AG04450 (cell line): Measurements from ENCODE around the gene FCHSD2. TPM values are rescaled to one million over a fixed set of nuclear protein-coding genes. Genes with fewer than 3 reads are reported as not detected.

ENCODE experiments used
- CTCF ChIA-PET: fragments of 300-600, 350-600 bp; formaldehyde crosslinking; extraction: SDS; loops from one replicate; lab custom pipeline; 2022; ENCODE audit warnings: antibody characterized with exemption, inconsistent platforms; lab: Charles Lee
- POLR2A ChIA-PET: fragments of 350-600 bp; formaldehyde crosslinking; extraction: SDS; loops from one replicate; lab custom pipeline; 2021; ENCODE audit warnings: antibody characterized with exemption, inconsistent platforms; lab: Yijun Ruan, JAX
- DNase-seq: peaks from one replicate; pipeline ENCODE4 v3.0.0-alpha.2; 2011; ENCODE audit warnings: low read depth, low spot score
- H3K27ac ChIP-seq: one replicate; pipeline ENCODE4 v1.5.1; 2012; ENCODE audit warnings: low read depth, low read length, control low read depth
- H3K27me3 ChIP-seq: one replicate; pipeline ENCODE4 v1.6.0; 2012; ENCODE audit warnings: low read length; ENCODE audit not compliant: control insufficient read depth, insufficient read depth
- H3K4me3 ChIP-seq: 2 replicates; pipeline ENCODE4 v1.5.1; 2011; ENCODE audit warnings: mild to moderate bottlenecking, low read depth, low read length, control low read depth
- H3K9me3 ChIP-seq: 2 replicates; pipeline ENCODE4 v1.5.1; 2012; ENCODE audit warnings: low read length; ENCODE audit not compliant: control insufficient read depth, insufficient read depth
- polyA plus RNA-seq: library from polyadenylated mRNA; depleted of rRNA; stranded (reverse); fragments of >200 nt; gene quantifications from 2 replicates; pipeline ENCODE4 v1.2.3, GENCODE V29; 2011
- TF ChIP-seq, protein P1 (sequence below): IDR thresholded peaks from 2 replicates; pipeline ENCODE4 v1.5.1; 2011; ENCODE audit warnings: low read depth, low read length, control low read depth, inconsistent platforms

FCHSD2 gene
- polyA plus RNA-seq, 1 experiment: 24.7 TPM

DNA sequence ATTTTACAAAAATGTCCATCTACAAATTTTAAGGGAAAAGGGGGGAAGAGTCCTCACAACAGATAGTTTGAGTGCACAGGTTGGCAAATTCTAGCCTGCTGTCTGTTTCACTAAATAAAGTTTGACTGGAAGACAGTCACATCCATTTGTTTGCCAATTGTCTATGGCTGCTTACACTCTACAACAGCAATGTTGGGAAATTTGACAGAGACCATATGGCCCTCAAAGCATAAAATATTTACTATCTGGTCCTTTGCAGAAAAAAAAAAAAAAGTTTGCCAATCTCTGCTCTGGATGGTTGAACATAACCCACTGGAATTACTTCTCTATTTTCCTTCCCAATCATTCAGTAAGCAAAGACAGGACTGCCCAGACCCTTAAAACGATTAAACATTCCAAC is 88.2 kb downstream of the FCHSD2 start:
- Histone ChIP-seq H3K27ac (no peak overlapping the region), H3K4me3 (no peak overlapping the region), H3K9me3 (no peaks in the 10 kb centered on the region), H3K27me3 (no peaks in the 10 kb centered on the region)
- no peak for DNase-seq
- TF ChIP-seq, protein P1, sequence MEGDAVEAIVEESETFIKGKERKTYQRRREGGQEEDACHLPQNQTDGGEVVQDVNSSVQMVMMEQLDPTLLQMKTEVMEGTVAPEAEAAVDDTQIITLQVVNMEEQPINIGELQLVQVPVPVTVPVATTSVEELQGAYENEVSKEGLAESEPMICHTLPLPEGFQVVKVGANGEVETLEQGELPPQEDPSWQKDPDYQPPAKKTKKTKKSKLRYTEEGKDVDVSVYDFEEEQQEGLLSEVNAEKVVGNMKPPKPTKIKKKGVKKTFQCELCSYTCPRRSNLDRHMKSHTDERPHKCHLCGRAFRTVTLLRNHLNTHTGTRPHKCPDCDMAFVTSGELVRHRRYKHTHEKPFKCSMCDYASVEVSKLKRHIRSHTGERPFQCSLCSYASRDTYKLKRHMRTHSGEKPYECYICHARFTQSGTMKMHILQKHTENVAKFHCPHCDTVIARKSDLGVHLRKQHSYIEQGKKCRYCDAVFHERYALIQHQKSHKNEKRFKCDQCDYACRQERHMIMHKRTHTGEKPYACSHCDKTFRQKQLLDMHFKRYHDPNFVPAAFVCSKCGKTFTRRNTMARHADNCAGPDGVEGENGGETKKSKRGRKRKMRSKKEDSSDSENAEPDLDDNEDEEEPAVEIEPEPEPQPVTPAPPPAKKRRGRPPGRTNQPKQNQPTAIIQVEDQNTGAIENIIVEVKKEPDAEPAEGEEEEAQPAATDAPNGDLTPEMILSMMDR: no peak
- CTCF ChIA-PET: no interaction called here
- POLR2A ChIA-PET: no interaction called here

DNA sequence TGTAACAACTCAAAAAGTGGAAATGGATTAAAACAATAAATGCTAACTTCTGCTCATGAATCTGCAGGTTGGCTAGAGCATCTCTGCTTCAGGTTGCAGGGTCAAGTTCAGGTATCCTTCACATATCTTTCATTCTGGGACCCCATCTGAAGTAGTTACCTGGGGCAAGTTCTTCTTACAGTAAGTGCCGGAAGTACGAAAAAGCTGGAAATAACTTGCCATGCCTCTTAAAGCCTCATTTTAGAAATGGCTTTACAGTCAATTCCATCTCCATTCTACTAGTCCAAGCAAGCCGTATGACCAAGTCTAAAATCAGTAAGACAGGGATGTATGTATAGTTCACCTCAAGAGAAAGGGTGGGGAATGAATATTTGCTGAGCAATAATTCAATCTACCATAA is 93.7 kb downstream of the FCHSD2 start:
- TF ChIP-seq, protein P1: no peak
- ChIA-PET POLR2A (no interaction called here), CTCF (interaction anchor here (1.0 to 1.7 kb wide), 2 partner anchors 94 to 303 kb away, joined by 4 to 7 read pairs; no protein-coding TSS in a partner anchor)
- H3K4me3 ChIP-seq: no peak overlapping the region
- H3K27ac ChIP-seq: no peak overlapping the region
- no peak for DNase-seq
- no peaks in the 10 kb centered on the region for H3K9me3 ChIP-seq
- no peaks in the 10 kb centered on the region for H3K27me3 ChIP-seq

DNA sequence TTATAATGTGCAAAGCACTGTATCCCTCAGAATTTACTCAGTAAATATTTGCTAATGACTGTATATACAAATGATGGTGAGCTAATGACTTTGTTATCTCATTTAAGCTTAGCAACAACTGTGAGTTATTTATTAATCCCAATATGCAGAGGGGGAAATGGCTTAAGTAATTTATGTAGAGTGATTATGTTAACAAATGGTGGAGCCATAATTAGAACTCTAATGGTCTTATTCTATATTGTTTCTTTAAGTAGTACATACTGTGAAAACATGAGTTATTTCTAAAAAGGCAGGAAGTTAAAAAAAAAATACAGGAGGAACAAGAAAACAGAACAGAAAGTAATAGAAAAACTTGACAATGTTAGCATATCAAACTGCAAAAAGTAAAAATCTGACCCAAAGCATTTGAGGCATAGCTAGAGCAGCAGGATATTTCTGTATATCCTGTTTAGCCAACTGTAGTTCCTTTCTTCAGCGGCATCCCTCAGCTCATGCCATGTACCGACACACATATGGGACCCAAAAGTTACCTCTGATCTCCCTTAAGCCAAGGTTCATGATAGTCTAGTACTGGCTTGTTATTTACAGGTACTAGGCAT is 94.2 kb downstream of the FCHSD2 start:
- ChIA-PET CTCF (interaction anchor here (1.0 to 1.7 kb wide), 2 partner anchors 95 to 303 kb away, joined by 4 to 7 read pairs; no protein-coding TSS in a partner anchor), POLR2A (no interaction called here)
- H3K4me3 ChIP-seq: no peak overlapping the region
- no peak overlapping the region for H3K27ac ChIP-seq
- TF ChIP-seq, protein P1: no peak
- no peaks in the 10 kb centered on the region for H3K27me3 ChIP-seq
- DNase-seq: no peak
- no peaks in the 10 kb centered on the region for H3K9me3 ChIP-seq

DNA sequence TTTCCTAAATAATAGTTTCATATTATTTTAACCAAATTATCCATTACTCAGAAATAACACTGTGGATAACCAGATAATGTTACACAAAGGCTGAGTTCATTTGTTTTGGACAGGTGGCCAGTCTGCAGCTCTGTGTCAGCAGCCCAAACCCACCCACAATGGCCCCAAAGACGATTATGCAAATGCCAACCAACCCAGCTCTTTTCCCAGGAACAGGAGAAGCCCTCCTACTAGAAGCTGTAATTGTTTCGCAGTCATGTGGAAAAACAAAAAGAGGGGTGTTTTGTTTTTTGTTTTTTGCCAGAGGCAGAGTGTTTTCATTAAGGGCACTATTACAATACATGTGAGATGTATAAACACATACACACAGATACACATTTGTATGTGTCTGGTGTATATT is 102.1 kb downstream of the FCHSD2 start:
- TF ChIP-seq, protein P1: no peak
- no peak overlapping the region for H3K27ac ChIP-seq
- POLR2A ChIA-PET: no interaction called here
- DNase-seq: no peak
- H3K9me3 ChIP-seq: no peaks in the 10 kb centered on the region
- no peaks in the 10 kb centered on the region for H3K27me3 ChIP-seq
- CTCF ChIA-PET: no interaction called here
- no peak overlapping the region for H3K4me3 ChIP-seq

DNA sequence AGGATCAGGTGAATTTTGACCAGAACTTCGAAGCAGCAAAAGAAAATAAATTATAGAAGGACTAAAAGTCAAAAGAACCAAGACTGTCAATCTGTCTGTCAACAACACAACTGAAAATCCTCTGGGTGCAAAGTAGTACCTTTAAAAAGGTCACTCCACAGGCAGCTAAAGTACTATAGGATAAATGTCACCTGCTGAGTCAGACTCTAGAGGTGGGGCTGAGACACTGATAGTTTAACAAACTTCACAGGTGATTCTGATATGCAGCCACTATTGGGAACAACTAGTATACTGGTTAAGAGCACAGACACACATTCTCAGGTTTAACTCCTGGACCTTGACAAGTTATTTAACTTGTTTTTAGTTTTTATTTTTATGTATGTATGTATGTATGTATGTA is 107.3 kb downstream of the FCHSD2 start:
- POLR2A ChIA-PET: no interaction called here
- H3K9me3 ChIP-seq: no peaks in the 10 kb centered on the region
- DNase-seq: no peak
- H3K27me3 ChIP-seq: no peaks in the 10 kb centered on the region
- no peak overlapping the region for H3K4me3 ChIP-seq
- CTCF ChIA-PET: no interaction called here
- TF ChIP-seq, protein P1: no peak
- H3K27ac ChIP-seq: no peak overlapping the region
